ENCODE data around the gene ZNF212.

ZNF212 gene

DNA sequence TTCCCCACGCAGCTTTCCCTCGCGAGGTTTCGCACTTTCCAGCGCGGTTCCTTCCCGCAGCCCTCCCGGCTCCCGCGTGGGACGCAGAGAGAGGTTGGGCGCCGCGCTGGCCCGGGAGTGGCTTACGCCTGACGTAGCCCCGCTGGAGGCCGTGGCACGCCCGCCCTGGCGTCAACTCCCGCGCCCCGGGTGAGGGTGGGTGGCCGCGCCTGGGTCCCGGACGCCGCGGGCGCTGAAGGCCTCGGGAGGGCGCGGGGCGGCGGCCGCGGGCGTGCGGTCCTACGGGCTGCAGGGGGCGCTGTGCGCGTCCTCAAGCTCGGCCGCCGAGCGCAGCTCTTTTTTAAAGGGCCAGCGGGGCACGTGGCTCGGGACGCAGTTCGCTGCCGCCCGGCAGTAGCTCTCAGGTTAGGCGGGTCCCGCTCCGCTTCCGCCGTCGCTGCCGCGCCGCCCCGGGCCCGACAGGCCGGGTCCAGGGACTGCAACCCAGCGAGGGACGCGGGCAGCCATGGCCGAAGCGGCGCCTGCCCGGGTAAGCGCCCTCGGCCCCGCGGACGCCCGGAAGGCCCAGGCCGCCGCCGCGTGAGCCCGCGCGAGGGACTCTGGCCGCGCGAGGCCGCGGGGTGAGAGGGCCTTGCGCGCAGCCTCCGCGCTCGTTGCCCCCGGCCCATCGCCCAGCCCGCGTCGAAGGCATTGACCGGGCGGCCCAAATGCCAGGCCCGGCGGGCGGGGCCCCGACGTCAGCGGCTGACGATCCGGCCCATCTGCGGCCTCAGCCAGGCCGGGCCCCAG, 22.6 kb downstream of the ZNF212 start, which contains the start of gene ZNF783 (continued):
- TF ChIP-seq ZNF48 (tag by site-specific recombination; IDR thresholded peaks at IDR 0.05) (no peak), ZNF350 (tag by site-specific recombination; IDR thresholded peaks at IDR 0.05) (peak; percentile 99), TRIM28 (IDR thresholded peaks at IDR 0.05; ENCODE audit: borderline replicate concordance, low read length) (peak; percentile 30; the same call in 1 of the 2 replicates), MEIS1 (CRISPR knock-in tag; IDR thresholded peaks at IDR 0.05; ENCODE audit: borderline replicate concordance) (no peak; the same call in 1 of the 2 replicates), ZNF600 (tag by site-specific recombination; IDR thresholded peaks at IDR 0.05) (peak; percentile 85), ZBTB21 (tag by site-specific recombination; IDR thresholded peaks at IDR 0.05) (no peak), ZNF677 (tag by site-specific recombination; IDR thresholded peaks at IDR 0.05) (no peak), KLF8 (tag by site-specific recombination; IDR thresholded peaks at IDR 0.05) (0 out of 2 replicates have a peak, but pooled peaks have one; percentile 25), ZNF664 (tag by site-specific recombination; IDR thresholded peaks at IDR 0.05) (no peak), FEZF1 (tag by site-specific recombination; IDR thresholded peaks at IDR 0.05) (peak; percentile 85), SALL2 (tag by site-specific recombination; IDR thresholded peaks at IDR 0.05; ENCODE audit: borderline replicate concordance) (no peak), ZNF2 (tag by site-specific recombination; IDR thresholded peaks at IDR 0.05) (no peak), WT1 (tag by site-specific recombination; IDR thresholded peaks at IDR 0.05) (no peak), ZNF488 (tag by site-specific recombination; IDR thresholded peaks at IDR 0.05) (no peak), YY2 (tag by site-specific recombination; IDR thresholded peaks at IDR 0.05) (no peak), GFI1B (tag by site-specific recombination; IDR thresholded peaks at IDR 0.05) (no peak), ZNF626 (tag by site-specific recombination; IDR thresholded peaks at IDR 0.05) (0 out of 2 replicates have a peak, but pooled peaks have one; percentile 10), SCRT2 (tag by site-specific recombination; IDR thresholded peaks at IDR 0.05) (0 out of 2 replicates have a peak, but pooled peaks have one; percentile 11), ZNF202 (tag by site-specific recombination; IDR thresholded peaks at IDR 0.05; ENCODE audit: borderline replicate concordance) (no peak), ZNF274 (IDR thresholded peaks at IDR 0.05; ENCODE audit: low read length) (no peak), ZNF274 (tag by site-specific recombination; IDR thresholded peaks at IDR 0.05; ENCODE audit: borderline replicate concordance) (no peak), ZNF239 (tag by site-specific recombination; IDR thresholded peaks at IDR 0.05) (no peak), ZNF621 (tag by site-specific recombination; IDR thresholded peaks at IDR 0.05) (no peak), ZNF223 (tag by site-specific recombination; IDR thresholded peaks at IDR 0.05) (no peak), ZNF398 (tag by site-specific recombination; IDR thresholded peaks at IDR 0.05) (no peak), ZNF544 (tag by site-specific recombination; IDR thresholded peaks at IDR 0.05) (no peak), ZNF837 (tag by site-specific recombination; IDR thresholded peaks at IDR 0.05) (no peak)
- TF ChIP-seq, protein P1, sequence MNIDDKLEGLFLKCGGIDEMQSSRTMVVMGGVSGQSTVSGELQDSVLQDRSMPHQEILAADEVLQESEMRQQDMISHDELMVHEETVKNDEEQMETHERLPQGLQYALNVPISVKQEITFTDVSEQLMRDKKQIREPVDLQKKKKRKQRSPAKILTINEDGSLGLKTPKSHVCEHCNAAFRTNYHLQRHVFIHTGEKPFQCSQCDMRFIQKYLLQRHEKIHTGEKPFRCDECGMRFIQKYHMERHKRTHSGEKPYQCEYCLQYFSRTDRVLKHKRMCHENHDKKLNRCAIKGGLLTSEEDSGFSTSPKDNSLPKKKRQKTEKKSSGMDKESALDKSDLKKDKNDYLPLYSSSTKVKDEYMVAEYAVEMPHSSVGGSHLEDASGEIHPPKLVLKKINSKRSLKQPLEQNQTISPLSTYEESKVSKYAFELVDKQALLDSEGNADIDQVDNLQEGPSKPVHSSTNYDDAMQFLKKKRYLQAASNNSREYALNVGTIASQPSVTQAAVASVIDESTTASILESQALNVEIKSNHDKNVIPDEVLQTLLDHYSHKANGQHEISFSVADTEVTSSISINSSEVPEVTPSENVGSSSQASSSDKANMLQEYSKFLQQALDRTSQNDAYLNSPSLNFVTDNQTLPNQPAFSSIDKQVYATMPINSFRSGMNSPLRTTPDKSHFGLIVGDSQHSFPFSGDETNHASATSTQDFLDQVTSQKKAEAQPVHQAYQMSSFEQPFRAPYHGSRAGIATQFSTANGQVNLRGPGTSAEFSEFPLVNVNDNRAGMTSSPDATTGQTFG (tag by site-specific recombination; IDR thresholded peaks at IDR 0.05; ENCODE audit: borderline replicate concordance) = no peak
- TF ChIP-seq, protein P2, sequence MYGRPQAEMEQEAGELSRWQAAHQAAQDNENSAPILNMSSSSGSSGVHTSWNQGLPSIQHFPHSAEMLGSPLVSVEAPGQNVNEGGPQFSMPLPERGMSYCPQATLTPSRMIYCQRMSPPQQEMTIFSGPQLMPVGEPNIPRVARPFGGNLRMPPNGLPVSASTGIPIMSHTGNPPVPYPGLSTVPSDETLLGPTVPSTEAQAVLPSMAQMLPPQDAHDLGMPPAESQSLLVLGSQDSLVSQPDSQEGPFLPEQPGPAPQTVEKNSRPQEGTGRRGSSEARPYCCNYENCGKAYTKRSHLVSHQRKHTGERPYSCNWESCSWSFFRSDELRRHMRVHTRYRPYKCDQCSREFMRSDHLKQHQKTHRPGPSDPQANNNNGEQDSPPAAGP (tag by site-specific recombination; IDR thresholded peaks at IDR 0.05) = no peak
- TF ChIP-seq, protein P3, sequence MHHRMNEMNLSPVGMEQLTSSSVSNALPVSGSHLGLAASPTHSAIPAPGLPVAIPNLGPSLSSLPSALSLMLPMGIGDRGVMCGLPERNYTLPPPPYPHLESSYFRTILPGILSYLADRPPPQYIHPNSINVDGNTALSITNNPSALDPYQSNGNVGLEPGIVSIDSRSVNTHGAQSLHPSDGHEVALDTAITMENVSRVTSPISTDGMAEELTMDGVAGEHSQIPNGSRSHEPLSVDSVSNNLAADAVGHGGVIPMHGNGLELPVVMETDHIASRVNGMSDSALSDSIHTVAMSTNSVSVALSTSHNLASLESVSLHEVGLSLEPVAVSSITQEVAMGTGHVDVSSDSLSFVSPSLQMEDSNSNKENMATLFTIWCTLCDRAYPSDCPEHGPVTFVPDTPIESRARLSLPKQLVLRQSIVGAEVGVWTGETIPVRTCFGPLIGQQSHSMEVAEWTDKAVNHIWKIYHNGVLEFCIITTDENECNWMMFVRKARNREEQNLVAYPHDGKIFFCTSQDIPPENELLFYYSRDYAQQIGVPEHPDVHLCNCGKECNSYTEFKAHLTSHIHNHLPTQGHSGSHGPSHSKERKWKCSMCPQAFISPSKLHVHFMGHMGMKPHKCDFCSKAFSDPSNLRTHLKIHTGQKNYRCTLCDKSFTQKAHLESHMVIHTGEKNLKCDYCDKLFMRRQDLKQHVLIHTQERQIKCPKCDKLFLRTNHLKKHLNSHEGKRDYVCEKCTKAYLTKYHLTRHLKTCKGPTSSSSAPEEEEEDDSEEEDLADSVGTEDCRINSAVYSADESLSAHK (tag by site-specific recombination; IDR thresholded peaks at IDR 0.05) = no peak
- TF ChIP-seq, protein P4, sequence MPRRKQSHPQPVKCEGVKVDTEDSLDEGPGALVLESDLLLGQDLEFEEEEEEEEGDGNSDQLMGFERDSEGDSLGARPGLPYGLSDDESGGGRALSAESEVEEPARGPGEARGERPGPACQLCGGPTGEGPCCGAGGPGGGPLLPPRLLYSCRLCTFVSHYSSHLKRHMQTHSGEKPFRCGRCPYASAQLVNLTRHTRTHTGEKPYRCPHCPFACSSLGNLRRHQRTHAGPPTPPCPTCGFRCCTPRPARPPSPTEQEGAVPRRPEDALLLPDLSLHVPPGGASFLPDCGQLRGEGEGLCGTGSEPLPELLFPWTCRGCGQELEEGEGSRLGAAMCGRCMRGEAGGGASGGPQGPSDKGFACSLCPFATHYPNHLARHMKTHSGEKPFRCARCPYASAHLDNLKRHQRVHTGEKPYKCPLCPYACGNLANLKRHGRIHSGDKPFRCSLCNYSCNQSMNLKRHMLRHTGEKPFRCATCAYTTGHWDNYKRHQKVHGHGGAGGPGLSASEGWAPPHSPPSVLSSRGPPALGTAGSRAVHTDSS (tag by site-specific recombination; IDR thresholded peaks at IDR 0.05) = no peak

Measured in HEK293 (cell line).